ENCODE results near the gene HES4. TPM values are rescaled to one million over a fixed set of nuclear protein-coding genes. Genes with fewer than 3 reads are reported as not detected.
"Not testable (repeated sequence)": the region's sequence is repeated elsewhere in the genome, so short reads cannot be mapped to it uniquely, and the experiment has no call there.

The HES4 gene
- total and polyA plus RNA-seq, 2 of the 13 experiments (the other 11 are each of a cell fraction or from before 2014, with no cell fraction given) = 8.8 to 10.6 TPM

- TF ChIP-seq ZBTB37 (CRISPR knock-in tag; IDR thresholded peaks at IDR 0.05) = peak; percentile 69; the same call in 1 of the 2 replicates
Observed at GRCh38 chr1:1013105-1013921, 13.4 kb upstream of the HES4 start, which contains the start of gene ISG15 (continued).

DNA sequence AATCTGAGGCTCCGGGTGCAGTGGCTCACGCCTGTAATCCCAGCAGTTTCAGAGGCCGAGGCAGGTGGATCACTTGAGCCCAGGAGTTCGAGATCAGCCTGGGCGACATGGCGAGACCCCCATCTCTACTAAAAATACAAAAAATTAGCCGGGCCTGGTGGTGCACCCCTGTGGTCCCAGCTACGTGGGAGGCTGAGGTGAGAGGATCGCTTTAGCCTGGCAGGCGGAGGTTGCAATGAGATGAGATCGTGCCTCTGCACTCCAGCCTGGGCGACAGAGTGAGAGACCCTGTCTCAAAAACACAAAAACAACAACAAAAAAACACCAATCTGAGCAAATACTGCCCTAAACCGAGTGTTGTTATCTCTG is 12.8 kb upstream of the HES4 start:
- POLR2A ChIA-PET = interaction anchor here (0.7 to 2.1 kb wide), 6 partner anchors 8 to 152 kb away, joined by 3 to 9 read pairs (median 4); no protein-coding TSS in a partner anchor
- BruUV-seq (replicated peaks); DNase-seq (ENCODE audit: low spot score); in situ Hi-C loops (cut with HindIII; ENCODE audit: extremely low pct_ligation_motif_present, low pct_unique_long_range_greater_than_20kb); H4K20me1 ChIP-seq (ENCODE audit: insufficient read depth, low read length); FAIRE-seq; H2AFZ ChIP-seq (ENCODE audit: low read length); ATAC-seq; H3K79me2 ChIP-seq (ENCODE audit: insufficient read depth, low read length); H3K36me3 ChIP-seq (replicated peaks in 1 of 2; ENCODE audit: control insufficient read depth in 1 of 2, insufficient read depth in 2 of 2, low read length in 2 of 2); H3K27me3 ChIP-seq (ENCODE audit: control insufficient read depth in 1 of 2, insufficient read depth in 2 of 2, low read length in 2 of 2); H3K9me3 ChIP-seq (ENCODE audit: low read length): not testable (repeated sequence)
- WGBS (ENCODE audit: low lambda C conversion rate) = 3% methylated on average over 13 of the region's 13 CpGs
- H3K4me3 ChIP-seq (replicated peaks in 1 of 3; ENCODE audit: insufficient read depth in 1 of 3, low read depth in 2 of 3, low read length in 3 of 3) = peak overlapping the region; percentile 69 to 98 (median 86)
- CTCF ChIA-PET (ENCODE audit: low intra/inter-chr PET ratio, low total read pairs) = interaction anchor here (1.2 kb wide), 1 partner anchor 51 kb away, joined by 3 read pairs; no protein-coding TSS in a partner anchor
- H3K27ac ChIP-seq (ENCODE audit: extremely low read length, insufficient read depth, low read length) = peak overlapping the region; percentile 59
- peak overlapping the region; percentile 99 for H3K4me2 ChIP-seq (ENCODE audit: low read depth, low read length)
- TF ChIP-seq MLLT10 (CRISPR knock-in tag; IDR thresholded peaks at IDR 0.05) = 0 out of 2 replicates have a peak, but pooled peaks have one; percentile 33
- TF ChIP-seq ZNF770 (CRISPR knock-in tag; IDR thresholded peaks at IDR 0.05) = peak; percentile 83
- peaks cover 38% of the 10 kb centered on the region for H3K4me1 ChIP-seq (ENCODE audit: insufficient read depth, low read length)
- intact Hi-C loops (cut with micrococcal nuclease; ENCODE audit: unreplicated experiment) = loop anchor here (5.0 kb wide), 1 partner anchor 45 kb away; no protein-coding TSS in a partner anchor
- peak overlapping the region; percentile 72 for H3K9ac ChIP-seq (ENCODE audit: insufficient read depth, low read depth, low read length)

All from HepG2 (cell line).